ENCODE data around the gene PRB2. TPM values are rescaled to one million over a fixed set of nuclear protein-coding genes. Genes with fewer than 3 reads are reported as not detected.
"Not testable (repeated sequence)": the region's sequence is repeated elsewhere in the genome, so short reads cannot be mapped to it uniquely, and the experiment has no call there.

The PRB2 gene
- not detected in 2 replicates for total RNA-seq
- long read RNA-seq = 0 reads

GRCh38 chr12:11395467-11395866 is at the start of gene PRB2:
Gene PRB2 (minus strand): TSS chr12:11395567. CDS start chr12:11395529, 38 bp downstream.
- not testable (repeated sequence) for H3K27ac Mint-ChIP-seq (ENCODE audit: unreplicated experiment); H3K4me1 Mint-ChIP-seq; H3K27me3 Mint-ChIP-seq (ENCODE audit: low read depth); H3K36me3 Mint-ChIP-seq (ENCODE audit: low read depth); DNase-seq (ENCODE audit: low read depth, low spot score); H3K4me3 Mint-ChIP-seq; H3K9me3 Mint-ChIP-seq

- H3K27ac Mint-ChIP-seq (ENCODE audit: unreplicated experiment) = no peak overlapping the region
- no peaks in the 10 kb centered on the region for H3K27me3 Mint-ChIP-seq (ENCODE audit: low read depth)
- DNase-seq (ENCODE audit: low read depth, low spot score) = no peak
- peaks cover 2% of the 10 kb centered on the region for H3K9me3 Mint-ChIP-seq
- TF ChIP-seq CTCF (conservative IDR thresholded peaks at IDR 0.05) = no peak
- no peaks in the 10 kb centered on the region for H3K4me1 Mint-ChIP-seq
- no peaks in the 10 kb centered on the region for H3K36me3 Mint-ChIP-seq (ENCODE audit: low read depth)
- H3K4me3 Mint-ChIP-seq = no peak overlapping the region
Observed at GRCh38 chr12:11437966-11438365, 42.6 kb upstream of the PRB2 start.

- no peaks in the 10 kb centered on the region for H3K36me3 Mint-ChIP-seq (ENCODE audit: low read depth)
- DNase-seq (ENCODE audit: low read depth, low spot score) = no peak
- no peaks in the 10 kb centered on the region for H3K4me1 Mint-ChIP-seq
- H3K27ac Mint-ChIP-seq (ENCODE audit: unreplicated experiment) = no peak overlapping the region
- no peaks in the 10 kb centered on the region for H3K9me3 Mint-ChIP-seq
- TF ChIP-seq CTCF (conservative IDR thresholded peaks at IDR 0.05) = no peak
- no peaks in the 10 kb centered on the region for H3K27me3 Mint-ChIP-seq (ENCODE audit: low read depth)
- no peak overlapping the region for H3K4me3 Mint-ChIP-seq
Observed at GRCh38 chr12:11433664-11434063, 38.3 kb upstream of the PRB2 start.

GRCh38 chr12:11431486-11431885 is 36.1 kb upstream of the PRB2 start:
- Mint-ChIP-seq H3K4me1 (no peaks in the 10 kb centered on the region), H3K4me3 (no peak overlapping the region), H3K27me3 (ENCODE audit: low read depth) (no peaks in the 10 kb centered on the region), H3K36me3 (ENCODE audit: low read depth) (no peaks in the 10 kb centered on the region), H3K9me3 (no peaks in the 10 kb centered on the region), H3K27ac (ENCODE audit: unreplicated experiment) (no peak overlapping the region)
- no peak for TF ChIP-seq CTCF (conservative IDR thresholded peaks at IDR 0.05)
- no peak for DNase-seq (ENCODE audit: low read depth, low spot score)

- H3K27me3 Mint-ChIP-seq (ENCODE audit: low read depth) = no peaks in the 10 kb centered on the region
- DNase-seq (ENCODE audit: low read depth, low spot score) = no peak
- no peak overlapping the region for H3K4me3 Mint-ChIP-seq
- no peaks in the 10 kb centered on the region for H3K4me1 Mint-ChIP-seq
- TF ChIP-seq CTCF (conservative IDR thresholded peaks at IDR 0.05) = no peak
- peaks cover 2% of the 10 kb centered on the region for H3K36me3 Mint-ChIP-seq (ENCODE audit: low read depth)
- no peaks in the 10 kb centered on the region for H3K9me3 Mint-ChIP-seq
- no peak overlapping the region for H3K27ac Mint-ChIP-seq (ENCODE audit: unreplicated experiment)
Observed at GRCh38 chr12:11427341-11427740, 32.0 kb upstream of the PRB2 start.

- no peaks in the 10 kb centered on the region for H3K4me1 Mint-ChIP-seq
- no peak for DNase-seq (ENCODE audit: low read depth, low spot score)
- no peak overlapping the region for H3K27ac Mint-ChIP-seq (ENCODE audit: unreplicated experiment)
- TF ChIP-seq CTCF (conservative IDR thresholded peaks at IDR 0.05) = no peak
- no peak overlapping the region for H3K4me3 Mint-ChIP-seq
- no peaks in the 10 kb centered on the region for H3K27me3 Mint-ChIP-seq (ENCODE audit: low read depth)
- peaks cover 6% of the 10 kb centered on the region for H3K9me3 Mint-ChIP-seq
- peaks cover 4% of the 10 kb centered on the region for H3K36me3 Mint-ChIP-seq (ENCODE audit: low read depth)
Observed at GRCh38 chr12:11412731-11413130, 17.4 kb upstream of the PRB2 start.

Data from neural crest cell (in vitro differentiated cells).